ENCODE measurements around the gene HLA-DQA1. TPM values are rescaled to one million over a fixed set of nuclear protein-coding genes. Genes with fewer than 3 reads are reported as not detected.

HLA-DQA1 gene
- total RNA-seq, 1 donor from 2014 or later, result not detected

DNA sequence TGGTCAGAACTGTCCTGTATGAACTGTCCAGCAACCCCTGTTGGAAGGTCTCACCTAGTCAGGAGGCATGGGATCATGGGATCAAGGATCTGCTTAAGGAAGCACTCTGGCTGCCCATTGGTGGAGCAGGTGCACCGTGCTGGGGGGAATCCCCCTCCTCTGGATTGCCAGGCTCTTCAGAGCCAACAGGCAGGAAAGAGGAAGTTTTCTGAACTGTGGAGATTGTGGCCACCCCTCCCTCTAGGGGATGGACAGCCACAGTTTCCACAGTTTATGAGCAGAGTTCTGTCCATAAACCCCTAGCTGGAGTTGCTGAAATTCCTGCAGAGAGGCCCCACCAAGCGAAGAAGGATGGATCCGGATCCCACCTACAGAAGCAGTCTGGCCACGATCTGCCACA, 42.3 kb downstream of the HLA-DQA1 start:
- Mint-ChIP-seq H3K36me3 (ENCODE audit: insufficient read depth) (no peaks in the 10 kb centered on the region), H3K4me1 (ENCODE audit: low read depth) (no peaks in the 10 kb centered on the region), H3K4me3 (ENCODE audit: low read depth) (no peak overlapping the region), H3K27me3 (peaks cover 18% of the 10 kb centered on the region), H3K27ac (no peak overlapping the region), H3K9me3 (ENCODE audit: low read depth) (peaks cover 17% of the 10 kb centered on the region)
- TF ChIP-seq CTCF (IDR thresholded peaks at IDR 0.05; ENCODE audit: unreplicated experiment), result no peak
- no peak for DNase-seq (ENCODE audit: low spot score, unreplicated experiment)

DNA sequence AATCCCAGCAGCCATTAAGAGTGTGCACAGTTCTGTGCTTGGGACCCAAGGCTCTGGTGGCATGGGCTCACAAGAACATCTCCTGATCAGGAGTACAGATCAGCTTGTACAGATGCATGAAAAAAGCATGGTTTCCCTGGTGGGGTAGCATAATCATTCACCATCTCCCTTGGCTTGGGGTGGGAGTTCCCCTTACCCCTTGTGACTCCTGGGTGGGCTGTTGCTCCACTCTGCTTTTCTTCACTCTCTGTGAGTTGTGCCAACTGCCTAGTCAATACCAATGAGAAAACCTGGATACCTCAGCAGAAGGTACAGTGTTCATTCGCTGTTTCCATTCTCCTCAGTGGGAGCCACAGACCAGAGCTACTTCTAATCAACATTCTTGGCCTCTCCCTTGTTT, 42.8 kb downstream of the HLA-DQA1 start:
- no peak for DNase-seq (ENCODE audit: low spot score, unreplicated experiment)
- Mint-ChIP-seq H3K9me3 (ENCODE audit: low read depth) (peaks cover 17% of the 10 kb centered on the region), H3K27ac (no peak overlapping the region), H3K36me3 (ENCODE audit: insufficient read depth) (no peaks in the 10 kb centered on the region), H3K27me3 (peaks cover 21% of the 10 kb centered on the region), H3K4me1 (ENCODE audit: low read depth) (no peaks in the 10 kb centered on the region), H3K4me3 (ENCODE audit: low read depth) (no peak overlapping the region)
- TF ChIP-seq CTCF (IDR thresholded peaks at IDR 0.05; ENCODE audit: unreplicated experiment), result no peak

DNA sequence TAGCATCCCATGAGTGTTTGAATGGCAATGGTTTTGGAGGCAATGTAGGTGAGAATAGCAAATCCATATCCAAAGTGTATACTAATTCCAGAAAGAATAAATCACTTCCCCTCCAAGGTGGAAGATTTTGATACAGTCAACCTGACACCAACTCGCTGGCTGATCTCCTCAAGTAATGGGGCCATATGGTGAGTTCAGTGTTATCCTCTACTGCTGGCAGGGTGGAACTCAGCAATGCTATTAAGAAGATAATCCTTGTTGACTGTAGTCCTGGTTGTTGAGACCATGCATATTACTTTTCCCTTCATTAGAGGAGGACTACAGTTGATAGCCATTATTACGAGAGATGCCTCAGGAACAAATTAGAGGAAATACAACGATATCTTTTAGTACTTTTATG, 47.0 kb downstream of the HLA-DQA1 start:
- H3K27ac Mint-ChIP-seq, result no peak overlapping the region
- no peaks in the 10 kb centered on the region for H3K4me1 Mint-ChIP-seq (ENCODE audit: low read depth)
- no peaks in the 10 kb centered on the region for H3K36me3 Mint-ChIP-seq (ENCODE audit: insufficient read depth)
- no peak for DNase-seq (ENCODE audit: low spot score, unreplicated experiment)
- no peaks in the 10 kb centered on the region for H3K9me3 Mint-ChIP-seq (ENCODE audit: low read depth)
- peaks cover 26% of the 10 kb centered on the region for H3K27me3 Mint-ChIP-seq
- no peak overlapping the region for H3K4me3 Mint-ChIP-seq (ENCODE audit: low read depth)
- no peak for TF ChIP-seq CTCF (IDR thresholded peaks at IDR 0.05; ENCODE audit: unreplicated experiment)

- Mint-ChIP-seq H3K4me1 (ENCODE audit: low read depth) (no peaks in the 10 kb centered on the region), H3K27ac (no peak overlapping the region), H3K4me3 (ENCODE audit: low read depth) (no peak overlapping the region), H3K27me3 (peaks cover 22% of the 10 kb centered on the region), H3K36me3 (ENCODE audit: insufficient read depth) (no peaks in the 10 kb centered on the region), H3K9me3 (ENCODE audit: low read depth) (no peaks in the 10 kb centered on the region)
- no peak for TF ChIP-seq CTCF (IDR thresholded peaks at IDR 0.05; ENCODE audit: unreplicated experiment)
- DNase-seq (ENCODE audit: low spot score, unreplicated experiment), result no peak
Measured at GRCh38 chr6:32685603-32686002, 48.4 kb downstream of the HLA-DQA1 start.

DNA sequence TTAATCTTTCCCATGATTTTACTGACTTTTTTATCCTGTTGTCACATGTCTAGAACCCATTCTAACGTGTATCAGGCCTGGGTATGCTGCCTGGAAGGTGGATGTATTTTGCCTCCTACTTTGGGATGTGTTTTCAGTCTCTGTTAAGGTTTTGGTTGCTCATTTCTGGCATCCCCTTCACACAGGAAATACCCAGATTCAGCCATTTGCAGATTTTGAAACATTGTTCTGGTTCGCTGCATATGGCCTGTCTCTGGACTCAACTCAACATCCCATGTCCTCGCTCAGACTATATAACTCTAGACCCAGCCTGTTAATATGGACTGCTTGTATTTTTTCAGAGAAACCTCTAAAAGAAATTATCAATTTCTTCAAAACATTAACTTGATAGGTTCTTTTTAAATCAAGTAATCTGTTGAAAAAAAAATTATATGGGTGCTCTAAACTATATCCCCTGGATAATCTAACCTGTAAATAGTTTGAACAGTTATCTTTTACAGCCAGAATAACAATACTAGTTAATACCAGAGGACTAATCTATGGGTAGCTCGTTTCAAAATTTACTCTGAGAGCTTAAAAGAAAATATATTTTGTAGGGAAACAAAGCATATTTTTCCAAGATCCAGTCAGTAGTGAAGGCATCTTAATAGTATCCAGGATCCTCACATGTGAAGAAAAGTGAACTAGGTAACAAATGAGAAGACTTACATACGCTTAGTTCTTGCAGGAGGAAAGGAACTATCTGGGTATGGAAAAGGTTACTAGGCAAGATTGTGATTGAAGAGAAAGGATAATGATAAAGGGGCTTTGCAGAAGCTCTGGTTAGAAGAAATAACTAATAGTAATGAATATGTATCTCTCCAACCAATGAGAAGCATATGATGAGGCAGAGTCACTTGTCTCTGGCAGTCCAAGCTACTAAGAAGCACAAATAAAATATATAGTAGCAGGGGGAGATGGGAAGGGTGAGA, 52.6 kb downstream of the HLA-DQA1 start:
- no peak for TF ChIP-seq CTCF (IDR thresholded peaks at IDR 0.05; ENCODE audit: unreplicated experiment)

More for the DNA sequence above, 52.6 kb downstream of the HLA-DQA1 start:
- Mint-ChIP-seq H3K4me3 (ENCODE audit: low read depth) (no peak overlapping the region), H3K4me1 (ENCODE audit: low read depth) (no peaks in the 10 kb centered on the region), H3K9me3 (ENCODE audit: low read depth) (peaks cover 4% of the 10 kb centered on the region), H3K36me3 (ENCODE audit: insufficient read depth) (no peaks in the 10 kb centered on the region), H3K27me3 (peaks cover 5% of the 10 kb centered on the region), H3K27ac (no peak overlapping the region)
- no peak for DNase-seq (ENCODE audit: low spot score, unreplicated experiment)

All from progenitor cell of endocrine pancreas (in vitro differentiated cells).